ENCODE results near the gene MED23. TPM values are rescaled to one million over a fixed set of nuclear protein-coding genes. Genes with fewer than 3 reads are reported as not detected.

MED23 gene
- total RNA-seq, 2 donors from 2014 or later, result 11.9 to 18.2 TPM

DNA sequence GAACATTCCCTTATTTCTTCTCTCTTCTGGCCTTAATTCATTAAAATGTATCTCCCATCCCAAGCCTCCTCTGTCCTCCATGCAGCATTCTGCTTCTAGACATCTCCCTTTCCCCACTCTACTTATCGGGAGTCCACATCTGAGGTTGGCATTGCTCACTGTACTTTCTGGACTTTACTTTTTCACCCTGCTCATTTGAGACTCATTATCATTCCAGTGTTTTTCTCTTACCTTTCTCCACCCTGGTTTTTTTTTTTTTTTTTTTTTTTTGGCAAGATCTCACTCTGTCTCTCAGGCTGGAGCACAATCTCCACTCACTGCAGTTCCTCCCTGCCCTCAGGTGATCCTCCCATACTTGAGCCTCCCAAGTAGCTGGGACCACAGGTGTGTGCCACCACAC is 13.5 kb upstream of the MED23 start:
- no peak overlapping the region for H3K27ac ChIP-seq
- intact Hi-C loops (cut with DNase I), result no loop called here
- H3K4me1 ChIP-seq, result no peaks in the 10 kb centered on the region
- DNase-seq, result no peak
- H3K9me3 ChIP-seq, result no peaks in the 10 kb centered on the region
- H3K36me3 ChIP-seq (replicated peaks in 1 of 2; ENCODE audit: insufficient read depth in 1 of 2, low read depth in 2 of 2), result no peaks in the 10 kb centered on the region
- no peak for TF ChIP-seq POLR2A (IDR thresholded peaks at IDR 0.05)
- TF ChIP-seq, protein P1, sequence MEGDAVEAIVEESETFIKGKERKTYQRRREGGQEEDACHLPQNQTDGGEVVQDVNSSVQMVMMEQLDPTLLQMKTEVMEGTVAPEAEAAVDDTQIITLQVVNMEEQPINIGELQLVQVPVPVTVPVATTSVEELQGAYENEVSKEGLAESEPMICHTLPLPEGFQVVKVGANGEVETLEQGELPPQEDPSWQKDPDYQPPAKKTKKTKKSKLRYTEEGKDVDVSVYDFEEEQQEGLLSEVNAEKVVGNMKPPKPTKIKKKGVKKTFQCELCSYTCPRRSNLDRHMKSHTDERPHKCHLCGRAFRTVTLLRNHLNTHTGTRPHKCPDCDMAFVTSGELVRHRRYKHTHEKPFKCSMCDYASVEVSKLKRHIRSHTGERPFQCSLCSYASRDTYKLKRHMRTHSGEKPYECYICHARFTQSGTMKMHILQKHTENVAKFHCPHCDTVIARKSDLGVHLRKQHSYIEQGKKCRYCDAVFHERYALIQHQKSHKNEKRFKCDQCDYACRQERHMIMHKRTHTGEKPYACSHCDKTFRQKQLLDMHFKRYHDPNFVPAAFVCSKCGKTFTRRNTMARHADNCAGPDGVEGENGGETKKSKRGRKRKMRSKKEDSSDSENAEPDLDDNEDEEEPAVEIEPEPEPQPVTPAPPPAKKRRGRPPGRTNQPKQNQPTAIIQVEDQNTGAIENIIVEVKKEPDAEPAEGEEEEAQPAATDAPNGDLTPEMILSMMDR (IDR thresholded peaks at IDR 0.05), result no peak
- H3K4me3 ChIP-seq, result no peak overlapping the region
- WGBS, 2 donors, result 88 to 97% methylated on average over 1 of the region's 1 CpG
- ATAC-seq, result no peak
- no peaks in the 10 kb centered on the region for H3K27me3 ChIP-seq

DNA sequence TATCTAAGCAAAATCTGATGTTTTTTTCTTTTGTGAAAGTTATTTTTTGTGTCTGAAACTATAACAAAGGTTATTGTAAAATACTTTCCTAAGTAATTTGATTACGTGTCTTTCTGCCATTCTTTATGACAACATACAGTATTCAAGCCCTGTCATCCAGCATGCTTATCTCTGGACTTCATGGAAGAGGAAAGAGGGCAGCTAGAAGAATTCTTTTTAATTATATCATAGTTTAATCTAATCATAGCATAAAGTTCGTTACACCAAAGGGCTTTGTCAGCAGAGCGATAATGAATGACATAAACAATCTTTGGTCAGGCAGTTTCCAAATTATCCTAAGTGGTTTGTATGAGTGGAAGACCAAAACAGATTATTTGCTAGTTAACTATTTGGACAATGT is 12.5 kb upstream of the MED23 start:
- no peaks in the 10 kb centered on the region for H3K4me1 ChIP-seq
- no peak overlapping the region for H3K27ac ChIP-seq
- no peak for DNase-seq
- intact Hi-C loops (cut with DNase I), result no loop called here
- H3K27me3 ChIP-seq, result no peaks in the 10 kb centered on the region
- H3K9me3 ChIP-seq, result no peaks in the 10 kb centered on the region
- no peak for ATAC-seq
- no peaks in the 10 kb centered on the region for H3K36me3 ChIP-seq (replicated peaks in 1 of 2; ENCODE audit: insufficient read depth in 1 of 2, low read depth in 2 of 2)
- TF ChIP-seq POLR2A (IDR thresholded peaks at IDR 0.05), result no peak
- TF ChIP-seq, protein P1 (IDR thresholded peaks at IDR 0.05), result no peak
- WGBS, 2 donors, result 83 to 86% methylated on average over 3 of the region's 3 CpGs
- no peak overlapping the region for H3K4me3 ChIP-seq

DNA sequence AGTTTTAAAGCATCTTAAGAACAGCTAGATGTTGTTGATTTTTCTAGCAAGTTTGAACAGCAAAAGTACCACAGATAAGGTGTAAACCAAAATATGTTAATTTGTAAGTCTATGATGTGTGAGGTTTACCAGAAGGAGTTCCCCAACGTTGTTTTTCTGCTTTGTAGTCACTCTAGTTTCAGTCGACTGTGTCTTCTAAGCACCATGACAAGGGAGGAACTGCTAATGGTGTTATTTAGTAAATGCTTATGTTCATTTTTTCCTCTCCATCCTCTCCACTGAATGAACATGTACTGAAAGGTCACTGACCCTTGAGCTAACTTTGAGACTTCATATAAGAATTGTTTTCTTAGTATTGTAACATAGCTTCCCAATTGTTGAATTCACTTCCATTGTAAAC is 12.1 kb upstream of the MED23 start:
- H3K4me1 ChIP-seq, result no peaks in the 10 kb centered on the region
- TF ChIP-seq, protein P1 (IDR thresholded peaks at IDR 0.05), result no peak
- no peak for TF ChIP-seq POLR2A (IDR thresholded peaks at IDR 0.05)
- DNase-seq (no peak), ATAC-seq (no peak)
- no peaks in the 10 kb centered on the region for H3K36me3 ChIP-seq (replicated peaks in 1 of 2; ENCODE audit: insufficient read depth in 1 of 2, low read depth in 2 of 2)
- WGBS, 2 donors, result 38 to 51% methylated on average over 2 of the region's 2 CpGs
- H3K4me3 ChIP-seq, result no peak overlapping the region
- intact Hi-C loops (cut with DNase I), result no loop called here
- no peaks in the 10 kb centered on the region for H3K27me3 ChIP-seq
- no peak overlapping the region for H3K27ac ChIP-seq
- H3K9me3 ChIP-seq, result no peaks in the 10 kb centered on the region

DNA sequence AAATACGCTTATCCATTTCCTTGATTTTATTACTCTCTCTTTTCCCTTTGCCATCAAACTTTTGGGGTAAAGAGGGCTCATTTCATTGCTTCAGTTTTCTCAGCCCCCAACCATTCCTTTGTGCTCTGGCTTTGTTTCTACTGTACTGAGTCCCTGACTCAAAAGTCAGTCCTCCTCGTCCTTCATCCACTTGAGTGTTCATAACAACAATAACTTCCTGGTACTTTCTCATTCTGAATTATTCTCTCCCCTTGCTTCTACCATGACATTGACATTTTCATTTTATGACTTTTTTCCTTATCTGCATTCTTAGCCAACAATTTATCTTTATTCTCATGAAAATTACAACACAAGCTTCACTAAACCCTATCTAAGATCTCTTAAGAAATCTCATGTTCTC is 10.0 kb upstream of the MED23 start:
- 64 to 75% methylated on average over 2 of the region's 2 CpGs for WGBS, 2 donors
- no peaks in the 10 kb centered on the region for H3K4me1 ChIP-seq
- no peak for TF ChIP-seq POLR2A (IDR thresholded peaks at IDR 0.05)
- TF ChIP-seq, protein P1 (IDR thresholded peaks at IDR 0.05), result no peak
- no peak for DNase-seq
- no peaks in the 10 kb centered on the region for H3K9me3 ChIP-seq
- H3K4me3 ChIP-seq, result no peak overlapping the region
- no peak for ATAC-seq
- no peak overlapping the region for H3K27ac ChIP-seq
- no peaks in the 10 kb centered on the region for H3K36me3 ChIP-seq (replicated peaks in 1 of 2; ENCODE audit: insufficient read depth in 1 of 2, low read depth in 2 of 2)
- intact Hi-C loops (cut with DNase I), result no loop called here
- H3K27me3 ChIP-seq, result no peaks in the 10 kb centered on the region

DNA sequence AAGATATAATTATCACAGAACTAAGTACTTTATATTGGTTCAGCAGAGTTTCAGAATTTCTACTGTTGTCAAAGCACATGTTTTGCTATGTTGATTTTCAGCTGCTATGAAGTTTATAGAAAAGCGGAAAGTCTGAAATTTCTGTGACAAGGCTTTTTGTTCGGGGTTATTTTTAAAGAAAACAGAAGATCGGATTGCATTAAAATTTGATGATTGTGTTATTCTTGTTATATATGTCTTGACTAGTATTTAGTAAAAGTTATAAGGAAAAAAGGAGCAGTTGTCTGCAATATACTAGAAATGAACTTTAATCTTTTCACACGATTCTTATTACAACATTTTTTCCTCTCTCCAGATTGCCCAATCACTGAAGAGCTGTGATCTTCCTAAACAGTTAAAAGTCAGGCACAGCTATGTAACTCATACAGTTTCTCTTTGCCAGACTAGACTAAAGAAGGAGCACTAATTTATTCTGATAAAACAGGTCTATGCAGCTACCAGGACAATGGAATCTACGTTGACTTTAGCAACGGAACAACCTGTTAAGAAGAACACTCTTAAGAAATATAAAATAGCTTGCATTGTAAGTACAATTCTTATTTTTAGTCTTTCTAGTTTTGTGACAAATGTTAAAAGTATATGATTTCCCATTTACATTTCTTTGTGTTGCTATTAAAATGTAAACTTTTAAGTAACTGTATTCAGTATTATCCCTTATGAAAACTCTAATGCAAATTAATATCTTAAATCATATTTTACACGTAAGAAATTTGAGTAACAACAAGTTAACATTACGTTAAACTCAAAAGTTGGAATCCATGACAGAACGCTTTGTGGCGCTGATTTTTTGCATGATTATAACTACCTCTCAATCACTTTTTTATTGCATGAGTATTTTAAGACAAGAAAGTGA is 9.1 kb upstream of the MED23 start, which contains the start of gene ENPP3:
ENPP3 (plus strand) TSS at position 423 of the 913 bp plus-strand sequence; CDS start at position 506, 83 bp downstream.
- H3K9me3 ChIP-seq, result no peaks in the 10 kb centered on the region
- no peaks in the 10 kb centered on the region for H3K4me1 ChIP-seq
- H3K27me3 ChIP-seq, result no peaks in the 10 kb centered on the region
- no peaks in the 10 kb centered on the region for H3K36me3 ChIP-seq (replicated peaks in 1 of 2; ENCODE audit: insufficient read depth in 1 of 2, low read depth in 2 of 2)
- intact Hi-C loops (cut with DNase I), result no loop called here
- no peak within 1 kb of the TSS for H3K4me3 ChIP-seq
- 67% methylated on average over 10 of the region's 10 CpGs for WGBS, 2 donors
- no peak within 1 kb of the TSS for H3K27ac ChIP-seq
- TF ChIP-seq POLR2A (IDR thresholded peaks at IDR 0.05), result no peak
- TF ChIP-seq, protein P1 (IDR thresholded peaks at IDR 0.05), result no peak
- no peak for DNase-seq
- ATAC-seq, result no peak
